Calu3 (cell line): ENCODE measurements around the gene ZNF100. TPM values are rescaled to one million over a fixed set of nuclear protein-coding genes. Genes with fewer than 3 reads are reported as not detected.

Experiments used
- BruUV-seq: library from RNA; stranded (reverse); fragments of 400-500 nt; replicated peaks from 2 replicates; lab custom pipeline; 2021; lab: Mats Ljungman, UMichigan
- CTCF ChIA-PET: fragments of 300-600 bp; sonication (Branson Sonifier 250); formaldehyde crosslinking; loops from one replicate; lab custom pipeline; 2022; ENCODE audit warnings: antibody characterized with exemption; lab: Charles Lee
- DNase-seq: peaks from one replicate; pipeline ENCODE4 v3.0.0; 2022
- H3K27ac Mint-ChIP-seq: one replicate; pipeline ENCODE4 v1.8.0; 2022; ENCODE audit warnings: mixed read lengths; ENCODE audit not compliant: unreplicated experiment
- H3K27me3 Mint-ChIP-seq: one replicate; pipeline ENCODE4 v1.8.0; 2022; ENCODE audit warnings: mixed read lengths; ENCODE audit not compliant: unreplicated experiment
- H3K36me3 Mint-ChIP-seq: one replicate; pipeline ENCODE4 v1.8.0; 2022; ENCODE audit warnings: mild to moderate bottlenecking, moderate library complexity, mixed read lengths; ENCODE audit not compliant: insufficient read depth, unreplicated experiment
- H3K4me1 Mint-ChIP-seq: one replicate; pipeline ENCODE4 v1.8.0; 2022; ENCODE audit warnings: mild to moderate bottlenecking, low read depth, mixed read lengths; ENCODE audit not compliant: unreplicated experiment
- H3K4me3 Mint-ChIP-seq: one replicate; pipeline ENCODE4 v1.8.0; 2022; ENCODE audit warnings: mild to moderate bottlenecking, low read depth, moderate library complexity, mixed read lengths; ENCODE audit not compliant: unreplicated experiment
- H3K9me3 Mint-ChIP-seq: one replicate; pipeline ENCODE4 v1.8.0; 2022; ENCODE audit warnings: low read depth, mixed read lengths; ENCODE audit not compliant: unreplicated experiment
- CTCF ChIP-seq: fragments of 200-600 bp; IDR thresholded peaks from one replicate; pipeline ENCODE4 v1.8.0; 2022; ENCODE audit warnings: antibody characterized with exemption; ENCODE audit not compliant: unreplicated experiment
- intact Hi-C: fragments of 100-400 bp; cut with micrococcal nuclease; formaldehyde crosslinking; loops from one replicate; pipeline ENCODE4 v1.10.0; 2022; ENCODE audit not compliant: unreplicated experiment
- total RNA-seq: library from RNA; stranded (reverse); gene quantifications from 2 replicates; pipeline ENCODE4 v1.2.3, GENCODE V29; 2022

Gene ZNF100
- total RNA-seq, 1 experiment from 2014 or later: 9.1 TPM

- peaks cover 9% of the 10 kb centered on the region for H3K9me3 Mint-ChIP-seq
- no peak for TF ChIP-seq CTCF
- no peaks in the 10 kb centered on the region for H3K36me3 Mint-ChIP-seq
- no TSS peak for BruUV-seq
- CTCF ChIA-PET: no interaction called here
- H3K27ac Mint-ChIP-seq: no peak overlapping the region
- H3K4me1 Mint-ChIP-seq: no peaks in the 10 kb centered on the region
- no peak overlapping the region for H3K4me3 Mint-ChIP-seq
- no peak for DNase-seq
- H3K27me3 Mint-ChIP-seq: no peaks in the 10 kb centered on the region
- intact Hi-C loops: no loop called here
Observed at GRCh38 chr19:21698215-21698614, 69.2 kb downstream of the ZNF100 start.

- CTCF ChIA-PET: no interaction called here
- DNase-seq: no peak
- Mint-ChIP-seq H3K4me3 (no peak overlapping the region), H3K27me3 (no peaks in the 10 kb centered on the region), H3K4me1 (no peaks in the 10 kb centered on the region), H3K27ac (no peak overlapping the region), H3K9me3 (peaks cover 9% of the 10 kb centered on the region), H3K36me3 (no peaks in the 10 kb centered on the region)
- intact Hi-C loops: no loop called here
- BruUV-seq: no TSS peak
- TF ChIP-seq CTCF: no peak
Observed at GRCh38 chr19:21697698-21698097, 69.7 kb downstream of the ZNF100 start.

GRCh38 chr19:21694171-21694906 lies 73.0 kb downstream of the ZNF100 start:
- no peak for TF ChIP-seq CTCF
- Mint-ChIP-seq H3K27me3 (no peaks in the 10 kb centered on the region), H3K4me3 (no peak overlapping the region), H3K9me3 (peaks cover 9% of the 10 kb centered on the region), H3K36me3 (no peaks in the 10 kb centered on the region), H3K27ac (no peak overlapping the region), H3K4me1 (no peaks in the 10 kb centered on the region)
- CTCF ChIA-PET: no interaction called here
- no TSS peak for BruUV-seq
- no peak for DNase-seq
- intact Hi-C loops: no loop called here

GRCh38 chr19:21693399-21693798 lies 74.0 kb downstream of the ZNF100 start:
- Mint-ChIP-seq H3K27ac (no peak overlapping the region), H3K36me3 (no peaks in the 10 kb centered on the region), H3K4me3 (no peak overlapping the region), H3K27me3 (no peaks in the 10 kb centered on the region), H3K9me3 (peaks cover 9% of the 10 kb centered on the region), H3K4me1 (no peaks in the 10 kb centered on the region)
- CTCF ChIA-PET: no interaction called here
- no peak for TF ChIP-seq CTCF
- no TSS peak for BruUV-seq
- DNase-seq: no peak
- intact Hi-C loops: no loop called here
